SIG-M5 treated with dmso at 0.1 percent for 504 hours (cell line): Measurements from ENCODE around the gene COBL.
A peak's percentile ranks its signal among the peaks of the same experiment; 100 is the strongest.

Source experiments
- DNase-seq: peaks from one replicate; lab custom pipeline; 2025; ENCODE audit not compliant: unreplicated experiment; lab: John Stamatoyannopoulos, UW

Gene COBL

DNA sequence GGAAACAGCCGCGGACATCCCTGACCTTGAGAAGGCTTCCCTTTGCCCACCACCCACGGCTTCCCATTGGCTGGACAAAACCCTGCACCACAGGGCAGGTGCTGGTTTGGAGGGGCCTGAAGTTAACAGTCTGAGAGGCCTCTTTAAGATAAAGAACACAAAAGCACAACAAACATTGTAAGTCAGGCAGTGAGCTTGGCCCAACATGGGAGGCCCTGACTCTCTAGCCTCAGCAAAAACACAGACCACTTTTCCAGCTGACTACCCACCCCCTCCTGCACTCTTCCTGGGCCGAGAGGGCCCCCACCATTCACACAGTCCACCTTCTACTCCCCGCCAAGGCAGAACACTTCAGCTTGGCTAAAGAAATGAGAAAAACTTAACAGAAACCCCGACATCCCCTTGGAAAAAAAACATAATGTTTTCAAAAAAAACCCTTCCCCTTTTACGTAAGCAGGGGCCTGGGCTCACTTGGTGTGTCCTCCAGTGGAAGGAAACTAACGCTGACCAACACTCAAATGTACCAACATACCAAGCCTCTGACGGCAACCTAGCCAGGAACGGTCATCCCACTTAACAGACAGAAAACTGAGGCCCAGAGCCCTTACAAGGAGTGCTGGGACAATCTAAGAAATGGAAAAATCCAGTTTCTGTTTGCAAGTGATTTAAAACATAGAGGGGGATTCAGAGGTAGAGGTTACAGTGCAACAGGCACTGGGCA lies 80.9 kb downstream of the COBL start:
- DNase-seq, result no peak

DNA sequence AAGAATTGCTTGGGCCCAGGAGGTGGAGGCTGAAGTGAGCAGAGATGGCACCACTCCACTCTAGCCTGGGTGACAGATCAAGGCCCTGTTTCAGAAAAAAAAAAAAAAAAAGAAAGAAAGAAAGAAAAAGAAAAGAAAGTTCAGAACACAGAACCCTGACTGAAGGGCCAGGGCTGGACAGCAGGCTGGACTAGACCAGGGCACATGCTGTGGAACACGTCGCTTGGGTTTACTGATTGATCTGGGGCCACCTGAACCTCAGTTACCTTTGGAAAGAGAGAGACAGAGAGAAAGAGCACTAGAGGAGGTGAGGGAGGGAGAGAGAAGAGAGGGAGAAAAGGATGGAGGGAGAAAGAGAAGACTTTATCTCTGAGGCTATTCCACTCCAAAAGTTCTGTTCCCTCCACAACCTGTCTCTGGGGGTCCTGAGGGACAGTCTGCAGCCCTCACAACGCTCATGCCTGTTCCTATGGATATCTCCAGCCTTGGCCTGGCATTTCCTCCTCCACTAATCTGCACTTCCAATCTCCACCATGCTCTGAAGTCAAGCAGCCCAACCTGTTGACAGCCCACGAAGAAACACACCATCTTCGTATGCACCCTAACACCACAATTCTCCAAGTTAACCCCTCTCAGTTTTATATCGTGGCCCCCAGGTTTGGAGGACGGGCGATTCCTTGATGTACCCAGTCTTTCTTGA lies 81.8 kb downstream of the COBL start:
- no peak for DNase-seq

DNA sequence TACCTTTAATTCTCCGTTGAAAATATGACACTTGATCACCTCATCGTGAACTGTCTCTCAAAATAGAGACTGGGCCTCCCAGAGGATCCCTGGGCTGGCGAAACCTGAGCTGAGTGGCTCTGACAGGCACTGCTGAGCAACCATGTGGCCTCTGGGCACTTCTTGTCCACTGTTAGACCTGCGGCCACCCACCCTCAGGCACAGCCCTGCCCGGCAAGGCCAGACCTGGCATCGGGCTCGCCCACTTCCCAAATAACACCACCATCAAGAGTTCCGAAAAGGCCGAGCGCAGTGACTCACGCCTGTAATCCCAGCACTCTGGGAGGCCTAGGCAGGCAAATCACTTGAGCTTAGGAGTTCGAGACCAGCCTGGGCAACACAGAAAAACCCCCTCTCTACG lies 82.5 kb downstream of the COBL start:
- no peak for DNase-seq

DNA sequence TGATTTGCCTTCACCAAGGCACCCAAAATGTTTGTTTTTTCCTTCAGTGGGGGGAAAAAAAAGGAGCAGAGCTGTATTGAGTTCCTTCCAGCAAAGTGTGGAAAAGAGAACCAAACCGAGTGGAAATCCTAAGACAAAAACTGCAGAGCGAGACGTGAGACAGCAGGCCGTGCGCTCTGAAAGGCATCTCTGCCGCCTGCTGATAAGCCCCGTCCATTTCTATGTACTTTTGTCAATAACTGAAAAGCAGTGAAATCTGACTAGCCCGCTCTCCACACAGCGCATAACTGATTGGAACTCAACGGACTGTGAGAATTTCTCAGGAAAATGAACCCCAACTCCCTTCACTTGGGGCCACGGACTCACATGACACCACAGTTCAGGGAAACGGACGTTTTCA lies 83.2 kb downstream of the COBL start:
- no peak for DNase-seq

DNA sequence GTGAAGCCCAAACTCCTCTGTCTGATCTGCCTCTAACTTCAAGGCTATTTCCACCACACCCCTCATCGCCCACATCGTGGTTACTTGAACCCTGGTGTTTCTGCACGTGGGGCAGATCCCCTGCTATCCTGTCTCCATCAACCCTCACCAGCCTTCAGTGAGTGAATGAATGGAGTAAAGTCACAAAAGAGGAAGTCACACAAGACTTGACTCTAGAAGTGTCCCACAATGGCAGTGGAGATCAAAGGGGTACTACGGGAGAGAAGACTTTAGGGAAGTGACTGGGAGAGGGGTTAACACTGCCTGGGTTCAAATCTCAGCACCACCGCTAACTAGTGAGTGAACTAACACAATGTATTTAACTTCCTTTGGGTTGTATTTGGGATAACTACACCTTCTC lies 85.9 kb downstream of the COBL start:
- no peak for DNase-seq

DNA sequence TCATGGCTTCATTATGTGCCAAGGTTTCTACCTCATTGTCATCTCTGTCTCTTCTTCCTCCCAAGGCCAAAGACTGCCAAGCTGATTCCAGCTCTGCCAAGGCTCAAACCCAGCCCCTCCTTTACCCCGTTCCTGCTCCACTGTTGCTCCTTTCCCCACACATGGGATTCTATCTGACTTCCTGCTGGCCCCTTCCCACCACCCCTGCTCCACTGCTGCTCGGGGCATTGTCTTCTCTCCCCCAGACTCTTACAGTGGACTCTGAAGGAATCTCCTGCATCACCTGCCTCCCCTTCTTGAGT lies 86.3 kb downstream of the COBL start:
- no peak for DNase-seq

DNA sequence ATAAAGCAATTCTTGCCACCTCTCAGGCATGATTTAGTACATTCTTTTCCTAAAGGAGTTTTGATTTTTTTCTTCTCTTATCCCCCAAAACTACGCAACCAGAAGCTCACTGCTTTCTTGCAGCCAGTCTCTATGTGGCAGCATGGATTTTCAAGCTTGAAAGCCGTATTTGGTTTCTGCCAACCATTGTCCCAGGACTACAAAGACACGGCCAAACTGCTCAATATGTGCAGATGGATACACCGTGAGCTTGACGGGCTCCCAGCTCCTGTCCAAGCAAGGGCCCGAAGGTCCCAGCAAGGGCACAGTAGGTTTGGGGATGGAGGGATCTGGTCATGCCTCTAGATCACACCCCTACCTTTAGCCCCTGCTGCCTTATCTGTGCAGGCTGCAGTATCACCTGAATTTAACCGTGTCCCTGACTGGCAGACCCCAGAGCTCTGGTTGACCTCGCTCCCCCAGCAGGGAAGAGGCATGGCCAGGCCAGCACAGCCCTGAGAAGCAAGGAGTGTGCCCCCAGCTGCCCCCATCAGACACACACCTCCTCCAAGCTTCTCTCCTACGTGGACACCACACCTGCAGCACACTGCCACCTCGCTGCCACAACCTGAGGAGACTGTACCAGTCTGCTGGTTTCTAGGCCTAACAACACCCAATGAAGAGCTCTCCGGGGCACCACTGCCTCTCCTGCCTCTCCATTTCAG lies 86.8 kb downstream of the COBL start:
- no peak for DNase-seq

DNA sequence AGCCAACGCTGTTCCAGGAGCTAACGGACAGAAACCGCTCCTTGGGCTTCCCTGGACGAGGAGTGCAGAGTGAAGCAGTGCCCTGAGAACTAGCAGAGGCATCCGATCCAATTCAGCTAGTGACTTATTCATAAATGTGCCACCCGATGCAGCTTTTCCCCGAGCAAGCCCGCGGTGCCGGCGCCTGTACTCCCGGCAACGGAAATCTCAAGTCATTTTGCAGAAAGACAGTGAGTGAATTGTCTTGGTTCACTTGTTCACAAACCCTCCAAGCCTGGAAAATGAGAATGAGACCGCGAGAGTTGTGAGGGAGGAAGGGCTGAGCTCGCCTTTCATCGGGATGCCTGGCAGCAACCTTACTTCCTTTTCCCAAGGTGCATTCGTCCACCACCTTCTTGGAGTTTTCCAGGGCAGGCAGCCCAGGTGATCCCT lies 87.5 kb downstream of the COBL start:
- DNase-seq, result no peak

DNA sequence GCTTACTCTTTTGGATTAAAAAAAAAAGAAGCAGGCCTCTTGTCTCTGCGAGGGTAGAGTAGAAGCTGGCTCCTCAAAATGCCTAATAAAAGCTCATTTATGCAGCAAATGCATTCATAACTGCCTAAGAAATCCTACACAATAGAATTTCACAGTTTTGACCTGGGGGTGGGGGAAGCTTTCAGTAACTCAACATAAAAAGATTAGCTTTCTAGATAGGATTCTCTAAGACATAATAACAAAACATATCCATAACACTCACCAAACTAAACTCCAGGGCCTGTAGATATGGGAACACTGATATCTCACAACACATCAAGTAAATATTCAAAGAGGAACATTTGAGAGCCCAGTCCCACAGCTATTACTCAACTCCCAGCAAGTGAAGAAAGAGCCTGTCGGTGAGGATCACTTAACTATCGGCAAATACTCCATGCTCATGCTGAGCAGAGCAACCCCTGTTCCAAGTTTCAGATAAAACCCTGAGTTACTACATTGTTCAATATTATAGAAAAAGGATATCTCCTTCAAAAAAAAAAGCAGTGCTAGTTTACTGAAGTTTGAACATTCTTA lies 88.1 kb downstream of the COBL start:
- DNase-seq, result no peak

DNA sequence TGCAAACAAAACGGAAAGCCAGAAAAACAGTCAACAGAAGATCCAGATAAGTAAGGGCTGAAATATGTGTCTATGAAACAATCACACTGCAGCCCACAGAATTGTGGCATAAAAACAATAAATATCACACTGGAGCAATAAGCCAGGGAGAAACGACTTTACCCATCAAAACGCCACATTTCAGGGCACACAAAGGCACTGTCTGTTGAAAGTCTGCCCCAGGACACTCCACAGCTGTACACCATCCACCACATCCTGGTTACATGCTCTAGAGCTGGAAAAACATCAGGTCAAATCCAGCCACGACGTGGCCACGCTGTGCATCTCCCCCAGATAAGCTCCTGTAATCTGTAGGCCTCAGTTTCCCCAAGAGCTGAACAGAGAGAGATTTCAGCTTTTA lies 88.7 kb downstream of the COBL start:
- DNase-seq, result no peak

DNA sequence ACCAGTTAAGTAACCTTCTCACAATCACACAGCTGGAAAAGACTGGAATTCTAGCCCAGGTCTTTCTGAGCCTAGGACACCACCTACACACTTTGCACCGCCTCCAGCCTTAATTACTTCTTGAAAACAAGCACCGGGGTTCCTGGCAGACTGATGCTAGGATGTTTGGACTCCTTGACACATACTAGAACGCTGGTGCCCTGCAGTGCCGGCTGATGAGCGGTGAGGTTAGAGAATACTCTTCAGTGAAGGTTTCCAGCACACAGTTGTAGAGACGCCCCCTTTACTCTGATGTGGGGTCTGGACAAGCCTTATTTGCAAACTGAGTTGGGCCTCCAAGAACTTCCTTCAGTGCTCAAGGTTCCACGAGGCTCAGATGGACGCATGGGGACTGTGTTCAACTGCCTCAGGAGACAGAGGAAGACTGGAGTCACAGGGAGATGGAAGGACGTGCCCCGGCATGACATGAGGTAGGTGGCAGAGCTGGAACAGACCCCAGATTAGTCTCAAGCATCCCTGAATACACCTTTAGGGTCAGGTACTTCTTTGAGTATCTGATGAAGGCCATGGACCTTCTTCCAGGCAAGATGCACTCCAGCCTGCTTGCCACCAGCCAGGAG lies 89.6 kb downstream of the COBL start:
- DNase-seq, result no peak

DNA sequence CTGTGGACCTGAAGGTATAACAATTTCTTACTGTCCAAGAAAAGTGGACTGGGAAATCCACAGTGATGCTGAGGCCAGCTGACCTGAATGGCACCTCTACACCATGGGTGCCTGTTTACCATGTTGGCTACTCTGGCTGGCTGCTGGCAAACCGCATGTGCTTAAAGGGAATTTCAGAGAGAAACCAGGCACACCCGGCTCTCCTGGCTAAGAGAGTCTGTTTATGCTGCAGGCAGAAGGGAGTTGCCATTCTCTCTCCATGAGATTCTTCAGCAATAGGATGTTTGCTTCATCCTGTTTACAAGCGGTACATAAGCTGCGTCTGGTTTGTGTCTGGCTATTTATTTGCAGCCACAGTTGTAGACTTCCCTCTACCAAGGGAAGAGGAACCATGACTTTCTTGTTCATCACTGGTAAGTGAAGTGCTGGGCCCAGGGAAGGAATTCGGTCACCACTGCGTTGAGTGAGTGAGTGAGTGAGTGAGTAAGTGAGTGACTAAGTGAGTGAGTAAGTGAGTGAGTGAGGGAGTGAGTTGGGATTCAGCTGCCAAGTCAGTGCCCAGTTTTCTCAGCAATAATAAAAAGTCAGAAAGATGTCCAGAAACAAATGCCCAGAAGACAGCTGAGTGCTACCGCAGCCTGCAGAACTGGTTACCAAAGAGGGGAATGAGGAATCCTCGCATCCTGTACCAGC lies 90.4 kb downstream of the COBL start:
- DNase-seq, result no peak

DNA sequence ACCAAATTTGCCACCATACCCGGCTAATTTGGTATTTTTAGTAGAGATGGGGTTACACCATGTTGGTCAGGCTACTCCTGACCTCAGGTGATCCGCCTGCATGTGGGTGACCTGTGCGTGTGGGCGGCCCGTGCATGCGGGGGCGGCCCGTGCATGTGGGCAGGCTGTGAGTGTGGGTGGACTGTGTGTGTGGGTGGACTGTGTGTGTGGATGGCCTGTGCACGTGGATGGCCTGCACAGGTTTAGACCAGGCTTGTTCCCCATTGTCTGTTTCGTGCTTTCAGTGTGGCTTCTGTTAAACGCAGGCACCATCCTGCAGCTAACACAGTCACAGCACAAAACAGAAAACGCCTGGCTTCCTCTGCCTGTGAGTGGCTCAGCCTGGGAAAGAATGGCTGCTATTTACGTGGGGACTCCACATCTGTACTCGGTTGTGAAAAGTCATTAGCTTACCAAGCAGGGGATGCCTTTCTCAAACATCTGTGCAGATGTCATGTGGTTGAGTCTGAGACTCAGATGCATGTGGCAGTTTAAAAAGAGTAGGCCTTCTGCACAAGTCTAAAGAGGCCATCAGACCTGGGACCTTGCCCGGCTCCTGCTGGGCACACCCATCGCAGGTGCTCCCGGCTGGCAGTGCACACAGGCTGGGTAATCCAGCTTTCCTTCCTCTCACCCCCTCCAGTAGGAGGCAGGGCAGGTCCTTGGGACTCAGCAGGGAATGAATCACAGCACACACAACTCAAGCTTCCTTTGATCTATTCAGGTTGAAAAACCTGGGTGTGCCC lies 91.6 kb downstream of the COBL start:
- DNase-seq, result peak; percentile 31

DNA sequence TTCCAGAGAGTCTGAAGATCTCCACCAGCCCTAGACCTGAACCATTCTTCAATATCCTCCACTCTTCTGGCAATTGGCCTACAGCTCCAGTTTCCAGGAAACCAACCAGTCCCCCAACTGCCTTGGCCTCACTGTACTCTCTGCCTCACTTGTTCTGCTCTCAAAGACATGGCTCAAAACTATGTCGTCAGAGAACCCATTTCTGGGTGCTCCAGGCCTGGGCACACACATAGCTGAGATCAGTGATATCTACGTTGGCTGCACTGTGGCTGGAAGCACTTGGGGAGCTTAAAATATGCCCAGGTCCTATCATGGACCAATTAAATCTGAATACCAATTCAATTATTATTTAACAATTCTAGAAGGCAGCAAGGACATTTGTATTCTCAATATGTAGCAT lies 93.1 kb downstream of the COBL start:
- no peak for DNase-seq

DNA sequence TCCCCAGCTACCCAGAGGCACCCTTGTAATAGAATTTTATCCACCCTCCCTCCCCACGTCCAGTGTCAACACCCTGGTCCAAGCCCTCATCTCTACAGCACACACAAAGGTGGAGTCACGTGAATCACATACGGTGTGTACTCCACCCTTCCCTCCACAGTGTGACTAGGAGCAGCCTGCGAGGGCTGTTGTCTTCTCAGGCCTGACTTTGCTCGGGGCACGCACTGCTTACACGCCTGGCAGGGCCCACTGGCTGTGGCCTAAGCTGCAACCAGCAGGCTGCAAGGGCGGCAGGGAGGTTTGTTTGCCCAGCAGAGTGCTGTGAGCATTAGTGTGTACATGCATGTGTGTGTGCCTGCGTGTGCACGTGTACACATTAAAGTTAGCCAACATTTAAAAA lies 93.7 kb downstream of the COBL start:
- DNase-seq, result no peak

DNA sequence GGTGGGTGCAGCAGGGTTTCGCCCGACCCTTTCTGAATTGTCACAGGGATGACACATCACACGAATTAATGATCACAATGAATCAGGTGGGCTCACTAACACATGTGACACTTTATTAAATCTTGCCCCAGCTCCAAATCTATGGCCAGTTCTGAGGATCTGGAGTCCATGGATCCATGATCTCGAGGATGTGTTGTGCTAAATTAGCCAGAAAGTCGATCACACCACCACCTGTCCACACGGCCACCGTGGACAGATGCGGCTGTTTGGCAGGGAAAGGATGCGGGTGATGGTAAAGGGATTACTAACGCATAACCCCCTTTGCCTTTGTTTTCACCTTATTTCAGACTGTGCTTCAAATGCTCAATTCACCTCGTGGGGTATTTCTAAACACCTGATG lies 96.4 kb downstream of the COBL start:
- no peak for DNase-seq

DNA sequence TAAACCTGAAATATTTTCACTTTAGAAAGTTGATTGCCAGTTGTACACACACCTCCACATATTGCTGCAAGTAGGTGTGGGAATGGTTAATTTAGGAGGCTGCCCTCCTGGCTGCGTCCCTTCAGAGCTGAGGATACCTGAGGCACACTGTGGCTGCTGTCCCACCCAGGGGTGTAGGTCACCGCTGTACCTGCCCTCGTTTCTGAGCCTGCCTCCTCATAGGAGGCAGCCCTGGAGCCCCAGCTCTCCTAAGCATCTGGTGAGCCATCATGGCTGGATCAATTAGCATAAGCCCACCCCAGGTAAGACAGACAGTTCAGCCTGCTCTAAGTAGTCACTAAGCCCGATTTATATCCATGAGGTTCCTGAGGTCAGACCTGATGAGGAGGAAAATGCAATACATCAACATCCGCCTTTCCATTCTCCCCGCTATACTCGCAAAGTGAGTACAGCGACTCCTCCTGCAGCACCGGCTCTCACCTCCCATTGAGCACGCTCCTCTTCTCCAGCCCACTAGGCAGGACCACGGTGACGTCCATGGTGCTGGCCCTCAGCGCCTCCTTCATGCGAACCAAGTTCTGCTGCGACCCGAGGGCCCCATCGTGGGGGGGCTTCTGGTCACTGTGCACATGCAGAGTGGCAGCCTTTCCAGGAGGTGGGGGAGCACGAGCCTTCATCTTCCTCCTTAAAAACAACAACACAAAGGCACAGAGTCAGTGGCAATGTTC lies 97.2 kb downstream of the COBL start:
- no peak for DNase-seq

DNA sequence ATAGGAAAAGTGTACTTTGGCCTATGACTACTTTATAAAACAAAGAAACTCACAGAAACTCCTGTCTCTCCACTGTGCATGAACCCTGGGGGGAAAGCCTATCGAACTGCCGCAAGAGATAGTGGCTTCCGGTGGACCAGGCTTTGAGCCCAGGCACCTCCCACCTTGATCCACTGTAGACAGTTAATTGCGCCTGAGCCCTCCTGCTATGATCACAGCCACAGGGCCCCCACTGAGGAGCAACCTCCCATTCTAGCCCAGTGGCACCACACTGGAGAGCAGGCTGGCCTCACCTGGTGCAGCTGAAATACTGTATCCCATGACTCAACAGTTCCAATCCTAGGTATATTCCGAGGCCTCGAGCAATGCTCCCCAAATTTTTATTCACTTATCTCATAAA lies 98.8 kb downstream of the COBL start:
- DNase-seq, result no peak

DNA sequence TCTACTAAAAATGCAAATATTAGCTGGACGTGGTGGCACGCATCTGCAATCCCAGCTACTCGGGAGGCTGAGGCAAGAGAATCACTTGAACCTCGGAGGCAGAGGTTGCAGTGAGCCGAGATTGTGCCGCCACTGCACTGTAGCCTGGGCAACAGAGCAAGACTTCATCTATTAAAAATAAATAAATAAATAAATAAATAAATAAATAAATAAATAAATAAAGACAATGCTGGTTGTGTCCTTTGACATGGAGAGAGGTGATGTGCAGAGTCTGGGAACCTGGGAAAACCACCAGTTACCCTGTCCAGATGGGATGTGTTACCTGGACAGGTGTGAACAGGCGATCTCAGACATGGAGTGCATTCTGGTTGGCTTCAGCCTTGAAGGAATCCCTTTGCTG lies 102.5 kb downstream of the COBL start:
- DNase-seq, result no peak

DNA sequence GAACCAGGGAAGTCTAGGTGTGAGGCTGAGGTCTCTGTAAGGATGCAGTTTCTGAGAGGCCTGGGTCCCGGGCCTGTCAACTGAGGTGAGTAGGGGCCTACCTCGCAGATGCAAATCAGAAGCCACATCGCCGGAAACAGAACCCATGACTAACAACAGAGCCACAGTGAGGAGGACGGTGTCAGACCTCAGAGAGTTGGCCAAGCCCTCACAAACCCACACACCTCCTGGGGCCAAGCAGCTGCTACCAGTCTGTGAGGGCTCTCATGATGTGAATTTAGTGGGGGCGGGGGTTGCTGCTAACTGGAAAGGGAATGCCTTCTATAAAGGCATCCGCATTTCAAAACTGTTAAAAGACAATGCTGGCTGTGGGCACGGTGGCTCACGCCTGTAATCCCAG lies 103.0 kb downstream of the COBL start:
- DNase-seq, result no peak
